Limb (tissue), 2 donors: ENCODE results near the gene XRCC3.

Experiments used
- DNase-seq, 2 donors: peaks; one replicate each; pipeline ENCODE4 v3.0.0-alpha.2; 2016; ENCODE audit errors: extremely low spot score in 2 of 2

XRCC3 gene

DNA sequence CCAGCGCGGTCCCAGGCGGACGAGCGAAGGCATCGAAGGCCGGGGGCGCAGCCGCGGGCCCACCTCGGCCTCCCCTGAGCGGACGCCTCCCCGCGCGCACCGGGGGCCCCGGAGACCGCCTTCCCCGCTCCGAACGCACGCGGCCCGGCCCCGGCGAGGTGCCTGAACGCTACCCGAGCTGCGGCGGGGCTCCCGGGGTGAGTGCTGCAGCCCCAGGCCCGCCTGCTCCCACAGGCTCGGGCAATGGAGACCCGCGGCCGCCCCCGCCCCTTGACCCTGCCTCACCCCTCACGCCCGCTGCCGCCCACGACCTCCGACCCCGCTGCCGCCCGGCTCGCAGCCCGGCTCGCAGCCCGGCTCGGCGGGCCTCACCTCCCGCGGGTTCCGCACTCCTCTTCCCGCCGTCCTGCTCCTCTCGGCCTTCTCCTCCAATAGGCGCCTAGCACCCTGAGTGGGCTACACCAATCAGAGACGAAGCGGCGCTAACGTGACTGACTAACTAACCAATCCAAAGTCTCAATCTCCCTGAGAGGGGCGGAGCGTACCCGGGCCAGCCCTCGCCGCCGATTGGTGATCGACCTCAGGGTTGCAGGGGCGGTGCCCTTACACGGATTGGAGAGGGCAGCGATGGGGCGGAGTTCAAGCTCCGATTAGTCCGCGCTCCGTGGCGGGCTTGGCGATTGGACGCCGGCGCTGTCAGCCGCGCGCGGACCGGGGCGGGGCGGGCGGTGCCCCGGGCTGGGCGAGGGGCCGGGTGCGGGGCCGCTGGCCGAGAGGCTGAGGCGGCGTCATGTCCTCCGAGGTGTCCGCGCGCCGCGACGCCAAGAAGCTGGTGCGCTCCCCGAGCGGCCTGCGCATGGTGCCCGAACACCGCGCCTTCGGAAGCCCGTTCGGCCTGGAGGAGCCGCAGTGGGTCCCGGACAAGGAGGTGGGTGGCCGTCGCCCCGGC, at the start of gene XRCC3, which contains the start of gene ZFYVE21:
XRCC3 (minus strand) TSS at position 400 of the 949 bp plus-strand sequence. CDS start 4,364 bp downstream, outside the sequence.
ZFYVE21 (plus strand) TSS at position 759 of the 949 bp plus-strand sequence; CDS start at position 791, 32 bp downstream.
- peak; percentile 100 for DNase-seq

DNA sequence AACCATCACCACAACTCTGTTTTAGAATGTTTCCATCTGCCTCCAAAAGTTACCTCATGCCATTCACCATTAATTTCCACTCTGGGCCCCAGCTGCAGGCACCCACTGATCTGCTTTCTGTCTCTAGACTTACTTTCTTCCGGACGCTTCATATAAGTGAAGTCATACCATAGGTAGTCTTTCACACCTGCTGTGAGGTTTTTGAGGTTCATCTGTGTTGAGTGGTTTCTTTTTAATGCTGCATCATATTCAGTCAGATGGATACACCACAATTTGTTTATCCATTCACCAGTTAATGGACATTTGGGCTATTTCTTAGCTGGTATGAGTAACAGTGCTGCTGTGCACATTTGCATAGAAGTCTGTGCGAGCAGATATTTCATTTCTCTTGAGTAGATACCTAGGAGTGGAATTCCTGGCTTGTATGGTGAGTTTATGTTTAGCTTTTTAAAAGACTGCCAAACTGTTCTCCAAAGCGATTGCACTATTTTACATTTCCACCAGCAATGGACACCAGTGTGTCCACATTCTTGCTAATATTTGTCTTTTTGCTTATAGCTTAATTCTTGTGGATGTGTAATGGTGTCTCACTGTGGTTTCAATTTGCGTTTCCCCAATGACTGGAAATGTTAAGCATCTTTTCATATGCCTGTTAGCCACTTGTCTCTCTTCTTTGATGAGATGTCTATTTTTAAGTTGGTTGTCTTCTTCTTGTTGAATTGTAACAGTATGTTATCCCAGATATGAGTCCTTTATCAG, 48.7 kb upstream of the XRCC3 start:
- no peak for DNase-seq

DNA sequence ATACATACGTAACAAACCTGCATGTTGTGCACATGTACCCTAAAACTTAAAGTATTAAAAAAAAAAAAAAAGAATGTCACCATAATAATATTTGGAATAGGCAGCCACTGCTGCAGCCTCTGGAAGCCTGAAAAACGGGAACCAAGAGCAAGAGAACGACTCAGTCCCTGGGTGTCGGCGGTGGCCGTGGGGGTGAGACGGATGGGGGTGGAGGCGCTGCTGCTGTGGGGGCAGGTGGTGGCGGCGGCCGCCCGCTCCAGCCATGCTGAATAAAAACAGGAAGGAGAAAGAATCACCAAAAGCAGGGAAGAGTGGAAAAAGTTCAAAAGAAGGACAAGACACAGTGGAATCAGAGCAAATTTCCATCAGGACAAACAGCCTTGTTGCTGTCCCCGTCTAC, 47.3 kb upstream of the XRCC3 start:
- no peak for DNase-seq

DNA sequence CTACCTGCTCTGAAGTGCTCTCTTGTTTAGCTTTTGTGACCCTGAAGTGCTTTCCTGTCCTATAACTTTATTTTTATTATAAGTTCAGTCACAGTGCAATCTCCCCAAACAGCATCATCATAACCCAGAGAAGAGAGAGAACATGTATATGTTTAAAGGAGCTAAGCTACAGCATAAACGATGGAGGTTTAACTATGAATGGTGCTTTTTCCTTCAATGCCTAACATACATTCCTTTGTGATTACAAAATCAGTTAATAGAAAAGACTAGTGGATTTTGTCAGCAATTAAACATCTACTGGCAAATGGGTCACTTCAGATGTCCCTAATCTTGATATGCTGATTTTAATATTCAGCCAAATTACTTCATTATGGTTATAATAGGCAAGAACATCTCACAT, 46.8 kb upstream of the XRCC3 start:
- no peak for DNase-seq

DNA sequence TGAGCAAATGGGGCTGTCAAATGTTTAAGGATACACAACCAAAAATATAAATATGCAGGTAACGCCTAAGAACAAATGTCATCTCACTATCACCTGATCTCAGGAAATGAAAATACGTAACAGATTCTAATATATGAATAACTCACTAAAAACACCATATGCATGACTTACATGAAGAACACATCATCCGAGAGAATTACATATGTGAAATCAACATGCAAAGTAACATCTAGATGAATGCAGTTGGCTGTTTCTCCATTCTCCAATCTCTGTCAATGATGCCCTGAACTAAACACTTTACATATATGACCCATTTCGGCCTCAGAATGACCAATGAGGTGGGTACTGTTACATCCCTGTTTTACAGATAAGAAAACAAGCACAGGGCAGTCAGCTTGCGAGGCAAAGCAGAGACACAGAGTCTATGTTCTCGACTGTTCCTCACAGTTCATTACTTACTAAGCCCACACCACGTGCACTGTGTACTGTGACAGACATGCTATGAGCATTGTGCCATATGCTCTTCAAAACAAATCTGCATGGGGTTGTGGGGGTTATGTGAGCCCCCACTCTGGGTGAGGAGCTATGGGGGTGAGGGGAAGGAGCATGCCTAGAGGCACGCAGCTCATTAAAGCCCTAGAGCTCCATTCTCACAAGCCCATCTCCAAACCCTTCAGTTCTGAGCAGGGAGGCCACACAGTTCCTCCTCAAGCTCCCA, 43.0 kb upstream of the XRCC3 start:
- DNase-seq, result no peak

DNA sequence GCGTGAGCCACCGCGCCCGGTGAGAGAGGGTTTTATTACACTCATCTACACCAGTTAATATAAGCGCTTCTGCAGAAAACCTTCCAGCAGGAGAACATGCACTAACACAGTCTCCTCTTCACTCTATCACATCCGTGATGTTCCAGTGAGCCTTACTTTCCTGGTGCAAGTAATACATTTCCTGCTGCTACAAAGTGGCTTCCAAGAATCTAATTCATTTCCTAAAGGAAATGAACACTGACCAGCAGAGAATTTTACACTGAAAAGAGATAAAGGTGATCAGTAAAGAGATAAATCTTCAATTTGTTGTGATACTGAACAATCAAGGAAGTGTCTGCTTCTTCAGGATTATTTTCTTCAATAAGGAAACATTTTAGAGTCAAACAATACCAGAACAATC, 39.8 kb upstream of the XRCC3 start:
- DNase-seq, result no peak

DNA sequence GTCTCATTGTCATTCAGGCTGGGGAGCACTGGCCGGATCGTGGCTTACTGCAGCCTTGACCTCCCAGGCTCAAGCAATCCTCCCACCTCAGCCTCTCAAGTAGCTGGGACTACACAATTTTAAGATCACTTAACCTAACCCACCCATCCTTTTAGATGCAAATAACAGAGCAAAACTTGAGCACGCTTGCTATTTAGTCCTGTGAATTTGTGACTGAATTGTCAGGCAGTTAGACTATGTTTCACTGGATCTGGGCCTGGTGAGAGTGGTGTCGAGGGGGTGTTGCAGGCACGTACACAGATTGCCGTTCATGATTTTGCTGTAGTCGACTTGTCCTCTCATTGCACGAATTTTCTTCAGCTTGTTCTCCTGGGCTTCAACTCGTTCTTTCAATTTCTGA, 38.5 kb upstream of the XRCC3 start:
- DNase-seq, result no peak

DNA sequence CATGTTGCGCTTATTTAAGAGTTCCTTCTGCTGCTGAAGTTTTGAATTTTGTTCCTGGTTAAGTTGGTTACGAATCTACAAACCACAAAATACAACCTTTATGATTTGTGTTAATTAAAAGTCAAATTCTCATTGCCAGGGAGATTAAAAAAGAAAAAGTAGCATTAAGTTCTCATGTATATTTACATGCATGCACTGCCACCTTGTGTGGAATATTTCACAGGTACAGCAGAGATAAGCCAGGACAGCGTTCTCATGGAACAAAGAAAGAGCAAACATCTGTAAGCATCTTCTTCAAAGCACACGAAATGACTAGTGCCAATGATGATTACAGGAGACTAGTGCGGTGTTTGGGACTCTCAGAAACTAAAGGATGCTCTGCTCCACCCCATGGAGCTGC, 34.6 kb upstream of the XRCC3 start:
- DNase-seq, result no peak

DNA sequence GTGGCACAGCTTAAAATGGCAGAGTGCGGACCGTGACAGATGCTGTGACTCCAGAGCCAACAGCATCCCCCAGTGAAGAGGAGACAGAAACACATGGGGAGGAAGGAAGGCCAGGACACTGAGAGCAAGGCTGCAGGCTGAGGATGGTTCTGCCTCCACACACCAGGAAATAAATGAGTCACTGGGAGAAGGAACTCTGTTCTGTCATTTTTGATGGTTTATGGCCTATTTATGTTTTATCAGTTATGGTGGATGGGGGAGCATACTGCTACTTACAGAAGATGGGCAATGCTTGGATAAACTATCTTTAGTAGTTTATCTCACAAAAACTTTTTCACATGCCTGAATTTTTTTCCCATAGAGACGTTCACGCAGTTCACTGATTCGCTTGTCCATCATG, 34.2 kb upstream of the XRCC3 start:
- no peak for DNase-seq

DNA sequence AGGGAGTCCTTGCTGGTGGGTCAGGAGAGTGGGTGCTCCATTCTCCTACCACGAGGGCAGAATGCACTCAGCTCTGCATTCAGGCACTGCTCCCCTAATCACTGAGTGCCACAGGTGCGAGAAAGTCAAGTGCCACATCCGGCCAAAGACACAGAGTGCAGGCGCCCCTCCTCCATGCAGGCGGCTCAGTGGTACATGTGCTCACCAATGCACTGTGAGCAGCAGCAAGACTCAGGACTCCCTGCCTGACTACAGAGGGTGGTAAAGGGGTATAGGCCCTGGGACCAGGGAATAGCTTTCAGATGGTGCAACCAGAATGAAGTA, 33.2 kb upstream of the XRCC3 start:
- DNase-seq, result no peak

DNA sequence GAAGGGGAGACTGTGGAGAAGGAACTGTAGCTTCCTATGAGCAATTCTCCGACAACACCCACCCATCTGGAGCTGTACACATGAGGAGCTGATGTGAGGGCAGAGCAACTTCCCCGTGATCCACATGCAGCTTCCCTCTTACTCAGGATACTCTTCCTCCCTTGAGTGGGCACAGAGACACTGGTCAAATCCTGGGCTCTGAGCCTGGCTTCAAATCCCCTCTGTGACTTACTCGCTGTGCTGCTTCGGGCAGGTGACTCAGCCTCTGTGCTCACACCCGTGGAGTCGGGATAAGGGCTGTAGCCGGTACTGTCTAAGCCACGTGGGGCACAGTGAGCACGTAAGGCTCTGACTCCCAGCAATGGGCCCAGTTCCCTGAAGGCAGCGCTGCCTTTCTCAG, 31.4 kb upstream of the XRCC3 start:
- DNase-seq, result no peak

DNA sequence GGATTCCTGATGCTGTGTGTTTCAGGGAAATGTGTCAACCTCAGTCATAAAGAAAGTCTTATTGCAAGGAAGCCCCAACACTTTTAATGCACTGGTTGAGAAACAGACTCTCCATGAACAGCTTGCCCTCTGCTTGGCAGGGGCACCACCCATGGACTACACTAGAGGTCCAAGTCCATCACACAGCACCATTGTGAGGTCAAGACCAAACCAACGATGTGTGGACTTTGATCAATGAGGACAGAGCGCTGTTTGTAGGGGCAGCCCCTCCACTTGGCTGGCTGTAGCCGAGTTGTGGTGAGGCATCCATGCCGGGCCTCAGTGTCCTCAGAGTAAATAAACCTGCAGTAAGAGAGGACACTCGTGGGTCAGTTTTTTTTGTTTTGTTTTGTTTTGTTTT, 30.2 kb upstream of the XRCC3 start:
- DNase-seq, result no peak

DNA sequence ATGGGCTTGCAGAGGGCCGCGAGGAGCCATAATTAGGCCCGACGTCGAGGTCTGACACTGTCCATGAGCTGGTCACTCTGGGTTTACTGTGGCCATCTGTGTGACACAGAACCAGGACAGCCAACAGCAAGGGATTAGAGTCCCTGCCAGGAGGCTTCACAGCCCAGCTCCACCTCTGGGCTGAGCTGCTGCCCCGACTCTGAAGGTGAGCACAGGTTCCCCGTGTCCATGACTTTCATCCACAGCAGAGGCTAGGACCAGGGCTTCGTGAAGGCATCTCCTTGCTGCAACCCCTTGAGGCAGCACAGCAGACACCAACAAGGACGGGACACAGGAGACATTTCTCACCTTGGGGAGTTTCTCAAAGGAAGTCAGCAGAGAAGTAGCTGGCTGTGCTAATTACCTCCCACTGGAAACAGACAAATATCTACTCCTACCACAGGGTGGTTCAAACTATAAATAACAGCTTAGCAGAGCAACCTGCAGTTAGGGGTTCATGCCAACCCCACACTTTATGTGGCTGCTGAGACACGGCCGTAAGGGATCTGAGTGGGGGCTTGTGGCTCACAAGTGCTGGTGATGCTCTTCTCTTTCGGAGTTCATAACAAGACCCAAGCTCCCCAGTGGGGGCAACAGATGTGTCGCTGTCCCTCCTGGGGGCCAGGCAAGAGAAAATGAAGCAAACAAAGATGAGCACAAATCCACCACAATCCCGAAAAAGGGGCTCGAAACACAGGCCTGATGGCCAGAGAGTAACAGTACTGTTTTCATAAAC, 29.6 kb upstream of the XRCC3 start:
- DNase-seq, result no peak

DNA sequence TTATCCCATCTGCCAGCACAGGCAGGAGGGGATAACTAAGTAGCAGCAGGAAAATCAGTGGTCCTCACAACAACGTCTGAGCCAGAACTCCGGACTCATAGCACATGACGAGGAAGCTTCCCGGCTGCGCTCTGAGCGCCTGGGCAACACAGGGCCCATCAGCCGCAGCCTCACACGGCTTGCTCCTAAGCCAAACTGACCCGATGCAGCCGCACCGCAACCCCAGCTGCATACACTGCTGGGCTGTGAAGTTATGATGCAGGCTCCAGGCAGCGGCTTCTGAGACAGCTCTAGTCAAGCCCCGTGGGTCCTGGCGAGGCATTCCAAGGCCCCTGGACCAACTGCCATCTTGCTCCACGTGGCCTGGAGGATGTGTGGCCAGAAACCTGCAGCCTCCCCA, 28.4 kb upstream of the XRCC3 start:
- DNase-seq, result no peak

DNA sequence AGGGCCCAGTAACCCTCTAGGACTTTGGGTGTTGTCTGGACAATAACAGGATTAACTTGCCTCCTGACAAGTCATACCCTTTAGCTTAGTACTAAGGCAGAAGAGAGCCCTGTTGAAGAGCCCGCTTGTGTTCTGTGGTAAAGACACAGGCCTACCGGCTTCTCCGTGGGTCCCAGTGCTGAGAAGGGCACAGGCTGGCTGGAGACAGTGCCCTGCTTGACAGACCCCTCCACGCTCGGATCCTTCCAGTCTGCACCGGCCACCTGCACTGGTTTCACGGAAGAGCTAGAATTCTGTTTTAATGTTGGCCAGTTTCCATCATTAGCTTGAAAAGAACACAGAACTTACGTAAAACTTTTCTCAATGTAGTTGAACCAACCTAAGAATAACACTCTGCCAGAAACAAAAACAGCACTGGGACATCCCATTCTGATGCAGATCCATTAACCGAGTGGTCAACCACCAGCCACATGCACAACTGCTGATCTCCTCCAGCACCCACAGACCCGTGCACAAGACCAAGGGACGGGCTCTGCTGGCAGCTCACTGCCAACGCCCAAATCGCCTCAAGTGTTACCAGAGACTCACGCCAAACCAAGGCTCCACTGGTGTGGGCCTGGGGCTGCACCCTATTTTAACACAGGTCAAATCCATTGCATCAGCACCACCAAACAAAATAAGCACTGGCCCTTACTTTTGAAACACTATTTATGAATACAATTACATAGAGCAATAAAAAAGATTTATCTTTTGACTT, 27.4 kb upstream of the XRCC3 start:
- DNase-seq, result no peak

DNA sequence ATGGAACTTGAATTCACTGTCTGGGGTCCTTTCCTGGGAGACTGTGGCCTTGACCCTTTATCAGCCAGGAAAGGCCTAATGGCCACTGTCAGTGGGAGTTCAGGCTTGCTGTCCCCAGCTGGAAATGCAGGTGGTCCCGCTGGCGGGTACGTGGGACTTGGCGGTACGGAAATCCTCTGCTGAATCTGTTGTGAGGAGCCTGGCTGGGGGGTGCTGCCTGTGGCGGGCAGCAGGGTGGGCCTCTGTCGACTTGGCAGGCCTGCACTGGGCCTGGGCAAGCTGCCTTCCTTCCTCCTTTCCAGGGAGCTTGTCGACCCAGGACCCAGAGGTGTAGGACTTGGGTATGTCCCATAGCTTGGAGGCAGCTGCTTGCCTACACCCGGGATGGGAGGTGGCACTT, 26.6 kb upstream of the XRCC3 start:
- DNase-seq, result no peak

DNA sequence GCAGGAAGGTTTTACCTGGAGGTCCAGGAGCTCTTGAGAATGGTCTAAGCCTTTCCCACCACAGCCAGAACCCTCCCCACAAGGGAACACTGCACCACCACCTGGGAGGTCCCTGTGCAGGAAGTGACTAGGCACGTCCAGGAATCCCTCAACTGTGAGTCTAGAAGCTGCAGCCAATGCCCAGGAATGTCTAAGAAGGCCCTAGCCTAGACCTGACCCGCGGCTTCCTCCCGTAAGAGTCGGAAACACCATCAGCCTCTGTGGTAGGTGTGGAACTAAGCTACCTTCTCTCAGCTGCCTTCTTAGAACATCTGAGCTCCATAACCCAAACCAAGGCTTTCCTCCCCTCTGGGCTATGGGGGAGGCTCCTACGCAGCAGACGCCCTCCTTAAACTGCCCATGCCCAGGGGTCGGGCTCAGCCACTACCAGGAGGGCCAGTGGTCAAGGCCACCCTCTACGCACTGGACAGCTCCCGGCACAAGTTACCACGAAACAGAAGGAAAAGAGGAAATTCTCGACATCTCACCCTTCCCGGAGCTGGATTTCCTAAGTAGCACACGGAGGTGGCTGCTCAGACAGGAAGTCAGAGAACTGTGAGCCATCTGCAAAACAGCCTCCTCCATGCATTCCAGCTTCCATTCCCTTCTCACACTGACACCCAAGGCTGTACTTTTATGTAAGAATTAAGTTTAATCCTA, 25.9 kb upstream of the XRCC3 start:
- no peak for DNase-seq

DNA sequence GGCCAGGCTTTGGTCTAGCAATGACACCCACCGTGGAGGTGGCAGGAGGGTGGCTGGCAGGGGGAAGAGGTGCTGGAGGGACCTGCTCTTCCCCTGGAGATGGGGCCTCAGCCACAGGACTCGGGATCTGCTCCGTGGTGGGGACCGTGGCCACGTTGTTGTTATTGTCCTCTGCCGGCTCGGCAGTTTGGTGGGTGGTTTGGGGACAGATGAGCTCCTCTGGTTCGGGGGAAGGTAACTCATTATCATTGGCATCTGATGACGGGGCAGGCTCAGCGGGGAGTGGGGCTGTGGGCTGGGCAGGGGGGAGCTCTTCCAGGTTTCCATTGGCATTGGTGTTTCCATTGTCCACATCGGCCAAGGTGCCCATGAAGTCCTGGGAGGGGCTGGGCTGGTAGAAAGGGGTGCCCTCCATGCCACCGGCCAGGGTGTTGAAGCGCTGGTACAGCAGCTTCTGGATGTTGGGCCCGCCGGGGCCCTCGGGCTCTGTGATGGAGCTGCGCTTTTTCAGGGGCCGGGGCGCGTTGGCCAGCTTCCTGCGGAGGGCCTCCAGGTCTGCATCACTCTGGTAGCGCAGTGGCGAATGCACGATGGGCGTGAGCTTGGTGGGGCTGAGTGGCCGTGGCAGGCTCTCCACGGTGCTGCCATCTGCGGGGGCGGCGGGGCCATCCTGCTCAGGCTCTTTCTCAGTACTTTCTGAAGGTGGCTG, 24.7 kb upstream of the XRCC3 start:
- no peak for DNase-seq

DNA sequence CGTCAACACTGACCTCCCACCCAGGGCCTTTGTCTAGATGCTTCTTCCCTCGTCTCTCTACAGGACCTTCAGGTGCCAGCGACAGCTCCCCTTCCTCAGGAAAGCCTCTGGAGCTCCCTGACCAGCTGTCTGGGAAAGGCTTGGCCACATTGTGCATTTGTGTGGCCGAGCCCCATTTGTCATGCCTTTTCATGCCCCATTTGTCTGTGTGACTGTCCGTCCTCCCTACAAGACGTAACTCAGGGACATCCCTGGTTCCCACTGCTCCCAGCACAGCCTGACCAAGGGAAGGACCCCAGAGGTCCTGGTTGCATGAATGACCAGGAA, 24.2 kb upstream of the XRCC3 start:
- DNase-seq, result no peak
